Jurkat, Clone E6-1 (cell line): ENCODE measurements around the gene RFX2.
"Not testable (repeated sequence)": the region's sequence is repeated elsewhere in the genome, so short reads cannot be mapped to it uniquely, and the experiment has no call there.

ENCODE experiments used
- DNase-seq: peaks from one replicate; pipeline ENCODE4 v3.0.0-alpha.2; 2011; ENCODE audit warnings: low read depth, low spot score
- H3K4me3 ChIP-seq: 2 replicates; pipeline ENCODE4 v1.5.1; 2011; ENCODE audit warnings: mild to moderate bottlenecking, low read length, control low read depth, moderate library complexity

RFX2 gene

DNA sequence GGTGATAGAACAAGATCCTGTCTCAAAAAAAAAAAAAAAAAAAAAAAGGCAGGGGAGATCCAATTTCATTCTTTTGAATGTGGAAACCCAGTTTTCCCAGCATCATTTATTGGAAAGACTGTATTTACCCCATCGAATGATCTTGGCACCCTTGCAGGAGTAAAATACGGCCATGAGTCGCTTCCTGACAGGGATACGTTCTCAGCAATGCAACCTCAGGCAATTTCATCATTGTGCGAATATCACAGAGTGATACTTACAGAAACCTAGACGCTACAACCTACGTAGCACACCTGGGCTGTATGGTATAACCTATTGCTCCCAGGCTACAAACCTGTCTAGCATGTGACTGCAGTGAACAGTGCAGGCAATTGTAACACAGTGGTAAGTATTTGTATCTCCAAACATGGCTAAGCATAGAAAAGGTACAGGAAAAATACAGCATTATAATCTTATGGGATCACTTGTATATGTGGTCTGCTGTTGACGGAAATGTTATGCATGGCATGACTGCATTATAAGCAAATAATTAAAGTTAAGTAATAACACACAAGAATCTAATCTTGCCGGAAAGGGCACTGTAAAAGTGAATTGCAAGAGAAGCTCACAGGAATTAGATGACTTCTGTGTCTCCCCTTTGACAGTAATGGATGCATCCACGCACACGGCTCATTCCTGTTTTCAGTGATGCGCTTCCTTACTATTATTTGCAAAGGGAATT is 24.1 kb downstream of the RFX2 start:
- no peak for DNase-seq
- H3K4me3 ChIP-seq: no peak overlapping the region

DNA sequence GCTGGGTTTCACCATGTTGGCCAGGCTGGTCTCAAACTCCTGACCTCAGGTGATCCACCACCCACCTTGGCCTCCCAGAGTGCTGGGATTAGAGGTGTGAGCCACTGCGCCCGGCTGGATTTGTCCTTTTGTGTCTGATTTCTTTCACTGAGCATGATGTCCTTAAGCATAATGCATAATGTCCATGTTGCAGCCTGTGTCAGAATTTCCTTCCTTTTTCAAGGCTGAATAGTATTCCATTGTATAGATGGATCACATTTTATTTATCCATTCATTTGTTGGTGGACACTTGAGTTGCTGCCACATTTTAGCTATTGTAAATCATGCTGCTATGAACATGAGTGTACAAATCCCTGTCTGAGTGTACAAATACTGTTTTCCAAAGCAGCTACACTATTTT is 25.5 kb downstream of the RFX2 start:
- DNase-seq: no peak
- no peak overlapping the region for H3K4me3 ChIP-seq

DNA sequence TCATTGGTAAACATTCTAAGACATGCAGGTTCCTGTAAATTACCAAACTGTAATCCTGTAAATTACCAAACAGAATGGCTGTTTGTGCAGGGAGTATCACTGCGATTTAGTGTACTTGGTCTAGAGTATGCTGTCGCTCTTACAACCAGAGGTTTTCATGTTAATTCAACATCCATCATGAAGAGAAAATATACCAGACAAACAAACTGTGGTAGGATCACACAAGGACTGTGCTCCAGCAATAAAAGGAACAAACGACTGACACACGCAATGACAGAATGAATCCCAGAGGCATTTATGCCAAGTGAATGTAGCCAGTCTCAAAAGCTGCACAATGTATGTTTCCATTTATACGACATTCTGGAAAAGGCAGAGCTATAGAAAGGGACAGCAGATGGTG is 31.2 kb downstream of the RFX2 start:
- DNase-seq: no peak
- H3K4me3 ChIP-seq: no peak overlapping the region

DNA sequence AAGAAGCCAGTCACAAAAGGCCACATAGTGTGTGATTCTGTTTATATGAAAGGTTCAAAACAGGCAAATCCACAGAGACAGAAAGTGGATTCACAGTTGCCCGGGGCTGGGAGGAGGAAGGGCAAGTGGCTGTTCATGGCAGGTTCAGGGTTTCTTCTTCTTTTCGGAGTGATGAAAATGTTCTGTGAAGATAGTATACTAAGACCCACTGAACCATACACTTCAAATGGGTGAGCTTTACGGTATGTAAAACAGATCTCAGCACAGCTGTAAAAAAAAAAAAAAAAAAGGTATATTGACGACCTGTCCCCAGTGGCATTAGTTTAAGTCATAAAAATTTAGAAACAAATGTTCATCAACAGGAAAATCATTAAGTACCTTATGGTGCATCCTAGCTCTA is 32.2 kb downstream of the RFX2 start:
- no peak overlapping the region for H3K4me3 ChIP-seq
- DNase-seq: no peak

DNA sequence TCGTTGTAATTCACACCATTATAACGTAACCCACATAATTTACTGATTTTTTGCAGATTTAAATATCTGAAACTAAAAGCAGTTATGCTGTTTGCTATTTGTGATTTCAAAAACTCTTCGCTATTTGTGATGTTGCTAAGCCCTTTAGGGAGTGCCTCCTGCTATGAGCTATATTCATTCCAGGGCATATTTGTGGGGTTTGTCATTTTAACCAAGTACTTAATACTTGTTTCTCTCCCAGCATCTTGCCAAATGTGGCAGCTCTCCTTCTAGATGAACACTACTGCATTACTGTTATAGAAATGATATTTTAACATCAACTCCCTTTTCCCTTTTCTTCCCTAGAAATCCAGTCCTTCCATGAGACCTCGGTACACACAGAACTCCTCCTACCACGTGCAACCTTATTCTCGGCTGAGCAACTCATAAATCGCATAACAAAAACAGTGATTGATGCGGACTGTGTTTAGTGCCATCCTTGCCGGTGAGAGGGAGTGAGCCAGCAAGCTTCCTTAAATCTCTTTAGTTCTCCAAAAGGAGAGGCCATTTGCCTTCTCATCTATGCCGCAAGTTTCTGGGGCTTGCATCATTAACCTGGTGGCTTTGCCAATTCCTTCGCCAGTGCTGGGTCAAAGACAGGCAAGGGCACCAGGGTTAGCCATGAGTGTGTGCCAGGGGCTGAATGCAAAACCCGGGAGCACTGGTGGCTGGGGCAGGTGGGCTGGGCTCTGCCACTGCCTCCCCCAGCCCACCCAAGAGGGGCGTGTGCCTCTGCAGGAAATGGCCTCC is 33.4 kb downstream of the RFX2 start:
- no peak for DNase-seq
- no peak overlapping the region for H3K4me3 ChIP-seq

DNA sequence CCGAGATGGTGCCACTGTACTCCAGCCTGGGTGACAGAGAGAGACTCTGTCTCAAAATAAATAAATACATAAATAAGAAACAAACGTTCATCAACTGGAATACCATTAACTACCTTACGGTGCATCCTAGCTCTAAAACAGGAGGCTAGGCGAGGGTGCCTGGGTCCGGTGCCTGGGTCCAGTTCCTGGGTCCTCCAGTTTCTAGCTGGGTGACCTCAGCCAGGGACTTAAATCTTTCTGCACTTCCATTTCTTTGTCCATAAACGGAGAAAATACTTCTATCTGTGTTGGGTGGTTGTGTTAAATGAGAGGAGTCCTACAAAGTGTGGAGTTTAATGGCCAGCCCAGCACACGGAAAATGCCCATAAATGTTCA is 34.0 kb downstream of the RFX2 start:
- H3K4me3 ChIP-seq: no peak overlapping the region
- DNase-seq: no peak

DNA sequence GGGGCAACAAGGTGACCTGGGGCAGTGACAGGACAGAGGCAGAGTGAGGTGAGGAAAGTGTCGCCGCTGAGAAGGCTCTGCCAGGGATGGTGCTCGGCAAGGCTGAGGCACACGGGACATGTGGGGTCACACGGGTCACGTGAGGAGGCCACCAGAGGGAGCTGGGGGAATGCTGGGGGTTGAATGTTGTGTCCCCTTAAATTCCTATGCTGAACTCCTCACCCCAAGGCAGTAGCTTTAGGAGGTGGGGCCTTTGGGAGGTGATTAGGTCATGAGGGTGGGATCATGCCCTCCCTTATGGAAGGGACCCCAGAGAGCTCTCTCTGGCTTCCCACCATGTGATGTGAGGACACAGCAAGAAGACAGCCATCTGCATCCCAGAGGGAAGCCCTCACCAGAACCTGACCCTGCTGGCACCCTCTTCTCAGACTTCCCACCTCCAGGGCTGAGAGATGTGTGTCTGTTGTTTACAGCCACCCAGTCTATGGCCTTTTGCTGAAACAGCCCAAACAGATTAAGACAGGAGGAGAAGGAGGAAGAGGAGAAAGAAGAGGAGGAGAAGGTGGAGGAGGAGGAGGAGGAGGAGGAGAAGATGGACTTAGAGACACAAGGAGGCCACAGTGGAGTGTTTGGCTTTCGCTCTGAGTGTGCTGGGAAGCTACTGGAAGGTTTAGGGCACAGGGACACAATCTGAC is 35.4 kb downstream of the RFX2 start:
- no peak overlapping the region for H3K4me3 ChIP-seq
- no peak for DNase-seq

DNA sequence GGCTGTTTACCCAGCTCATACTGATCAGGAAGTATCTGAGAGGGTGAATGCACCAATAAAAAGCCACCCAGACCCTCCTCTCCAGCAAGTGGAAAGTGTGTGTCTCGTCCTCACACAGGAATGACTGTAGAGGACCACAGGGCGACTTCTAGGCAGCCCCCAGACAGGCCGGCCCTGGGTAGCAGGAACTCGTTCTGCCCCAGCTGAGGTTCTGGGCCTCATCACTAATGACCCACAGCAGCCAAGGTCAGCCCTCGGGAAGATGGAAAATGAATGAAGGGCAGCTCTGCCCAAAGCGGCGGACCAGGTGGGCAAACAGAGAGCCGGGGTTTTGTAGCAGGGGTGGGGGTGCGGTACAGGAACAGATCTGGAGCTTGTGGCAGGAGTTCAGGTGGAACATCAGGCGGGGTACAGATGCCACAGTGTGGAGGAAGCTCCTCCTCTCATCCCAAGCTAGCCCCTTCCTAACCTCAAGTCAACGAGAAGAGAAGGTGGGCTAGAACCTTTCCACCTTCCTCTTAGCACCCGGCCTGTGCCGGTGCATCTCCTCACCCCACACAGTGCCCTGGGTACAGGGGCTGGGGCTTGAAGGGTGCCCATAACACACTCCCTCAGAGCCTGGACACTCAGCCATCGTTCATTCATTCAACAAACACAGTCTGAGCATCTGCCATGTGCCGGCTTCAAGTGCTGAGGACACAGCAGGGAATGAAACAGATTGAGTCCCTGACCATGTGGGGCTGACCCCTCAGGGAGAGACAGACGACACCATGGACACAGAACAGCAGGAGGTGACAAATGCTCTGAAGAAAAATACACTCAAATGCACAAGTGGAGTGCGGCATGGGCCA is 36.2 kb downstream of the RFX2 start:
- H3K4me3 ChIP-seq: no peak overlapping the region
- no peak for DNase-seq

DNA sequence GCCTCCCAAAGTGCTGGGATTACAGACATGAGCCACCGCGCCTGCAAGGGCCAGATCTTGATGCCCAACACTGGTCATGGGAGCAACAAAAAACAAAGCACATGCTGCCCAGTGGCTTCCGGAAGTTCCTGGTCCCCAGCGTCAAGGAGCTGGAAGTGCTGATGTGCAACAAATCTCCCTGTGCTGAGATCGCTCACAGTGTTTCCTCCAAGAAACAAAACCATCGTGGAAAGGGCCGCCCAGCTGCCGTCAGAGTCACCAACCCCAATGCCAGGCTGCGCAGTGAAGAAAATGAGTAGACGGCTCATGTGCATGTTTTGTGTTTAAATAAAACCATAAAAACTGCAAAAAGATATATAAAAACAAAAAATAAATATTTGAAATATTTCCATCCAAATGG is 37.1 kb downstream of the RFX2 start:
- not testable (repeated sequence) for DNase-seq, H3K4me3 ChIP-seq

DNA sequence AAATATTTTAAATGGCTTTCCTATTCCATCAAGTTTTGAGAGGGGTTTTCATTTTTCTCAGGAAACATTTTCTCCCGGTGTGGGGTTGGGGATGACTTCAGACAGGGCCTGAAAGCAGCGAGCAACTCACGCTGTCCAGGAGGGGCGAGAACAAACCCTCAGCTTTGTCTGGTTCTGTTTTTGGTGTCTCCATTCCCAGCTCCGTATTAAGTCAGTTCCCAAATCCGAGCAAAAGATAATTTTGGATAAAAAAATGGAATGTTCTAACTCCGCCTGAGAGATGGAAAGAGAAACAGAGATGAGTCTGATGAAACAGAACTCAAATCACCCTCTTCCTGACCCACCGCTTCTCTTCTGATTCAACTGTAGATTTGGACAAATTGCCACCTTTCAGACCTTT is 38.4 kb downstream of the RFX2 start:
- DNase-seq: no peak
- H3K4me3 ChIP-seq: no peak overlapping the region

DNA sequence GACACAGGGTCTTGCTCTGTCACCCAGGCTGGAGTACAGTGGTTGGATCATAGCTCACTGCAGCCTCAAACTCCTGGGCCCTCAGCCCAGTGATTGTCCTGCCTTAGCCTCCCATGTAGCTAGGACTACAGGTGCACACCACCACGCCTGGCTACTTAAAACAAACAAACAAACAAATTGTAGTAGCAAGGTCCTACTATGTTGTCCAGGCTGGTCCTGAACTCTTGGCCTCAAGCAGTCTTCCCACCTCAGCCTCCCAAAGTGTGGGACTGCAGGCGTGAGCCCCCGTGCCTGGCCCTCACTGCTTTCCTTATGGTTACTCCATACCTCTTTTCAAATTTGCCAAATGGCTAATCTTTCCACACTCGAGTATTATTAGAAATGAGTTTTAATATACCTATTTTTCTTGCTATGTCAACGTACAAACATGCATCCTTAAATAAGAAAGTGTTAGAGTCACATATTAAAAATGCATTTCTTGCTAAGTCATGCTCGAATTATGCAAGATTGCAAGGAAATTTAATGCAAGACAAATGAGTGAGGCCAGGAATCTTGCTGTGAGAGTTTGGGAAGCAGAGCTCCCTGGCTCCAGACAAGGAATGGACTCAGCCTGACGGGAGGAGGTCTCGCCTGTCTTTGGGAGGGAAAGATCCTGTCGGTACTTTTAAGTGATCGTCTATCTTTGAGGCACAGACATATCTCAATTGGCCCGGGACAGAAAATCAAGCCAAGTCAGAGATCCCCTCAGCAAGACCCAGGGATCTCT is 39.4 kb downstream of the RFX2 start:
- no peak overlapping the region for H3K4me3 ChIP-seq
- DNase-seq: no peak

DNA sequence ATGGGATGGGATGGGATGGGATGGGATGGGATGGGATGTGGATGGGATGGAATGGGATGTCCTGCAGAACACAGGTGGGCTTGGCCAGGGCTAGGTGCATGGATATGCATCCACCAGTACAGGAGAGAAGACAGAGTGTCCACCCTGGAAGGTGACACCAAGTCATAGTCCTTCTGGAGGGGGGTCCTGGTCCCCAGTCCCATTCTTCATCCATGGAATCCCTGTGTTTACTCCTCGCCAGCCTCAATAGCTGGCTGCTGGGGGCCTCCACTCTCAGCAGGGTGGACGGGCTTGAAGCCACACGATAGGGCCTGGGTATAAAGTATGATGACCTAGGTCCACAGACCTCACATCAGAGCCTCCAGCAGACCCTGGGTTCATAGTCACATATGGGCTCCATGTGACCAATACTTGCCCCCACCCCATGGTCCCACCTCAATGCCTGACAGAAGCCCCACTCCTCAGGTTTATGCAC is 40.1 kb downstream of the RFX2 start:
- H3K4me3 ChIP-seq: no peak overlapping the region
- DNase-seq: no peak

DNA sequence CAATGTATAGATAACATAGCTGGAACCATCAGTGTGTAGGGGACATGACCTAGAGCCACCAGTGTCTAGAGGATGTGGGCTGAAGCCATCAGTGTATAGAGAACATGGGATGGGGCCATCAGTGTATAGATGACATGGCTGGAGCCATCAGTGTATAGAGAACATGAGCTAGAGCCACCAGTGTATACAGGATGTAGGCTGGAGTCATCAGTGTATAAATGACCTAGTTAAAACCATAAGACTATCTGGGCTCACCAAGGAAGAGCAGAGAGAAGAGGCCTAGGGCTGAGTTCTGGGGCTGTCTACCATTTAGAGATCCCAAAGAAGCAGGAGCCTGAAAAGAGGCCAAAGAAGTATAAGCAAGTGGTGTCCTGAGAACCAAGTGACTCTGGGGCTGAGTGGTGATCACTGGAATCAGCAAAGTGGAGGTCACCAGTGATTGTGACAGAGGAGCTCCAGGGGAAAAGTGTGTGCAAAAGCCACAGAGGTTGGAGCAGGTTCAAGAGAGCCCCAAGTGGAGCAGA is 41.0 kb downstream of the RFX2 start:
- DNase-seq: no peak
- no peak overlapping the region for H3K4me3 ChIP-seq

DNA sequence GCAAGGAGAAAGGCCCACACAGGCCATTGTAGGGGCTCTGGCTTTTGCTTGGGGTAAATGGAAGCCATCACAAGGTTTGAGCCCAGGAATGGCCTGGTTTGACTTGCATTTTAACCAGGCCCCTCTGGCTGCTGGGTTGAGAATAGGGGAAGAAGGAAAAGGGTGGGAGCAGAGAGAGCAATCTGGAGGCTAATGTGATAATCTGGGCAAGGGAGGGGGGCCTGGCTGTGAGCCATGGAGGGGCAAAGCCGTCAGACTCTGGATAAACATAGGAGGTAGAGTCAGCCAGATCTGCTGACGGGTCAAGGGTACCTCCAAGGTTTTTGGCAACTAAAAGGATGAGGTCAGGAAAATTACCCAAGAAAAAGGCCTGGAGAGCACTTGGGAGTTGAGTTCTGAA is 41.6 kb downstream of the RFX2 start:
- H3K4me3 ChIP-seq: no peak overlapping the region
- no peak for DNase-seq

DNA sequence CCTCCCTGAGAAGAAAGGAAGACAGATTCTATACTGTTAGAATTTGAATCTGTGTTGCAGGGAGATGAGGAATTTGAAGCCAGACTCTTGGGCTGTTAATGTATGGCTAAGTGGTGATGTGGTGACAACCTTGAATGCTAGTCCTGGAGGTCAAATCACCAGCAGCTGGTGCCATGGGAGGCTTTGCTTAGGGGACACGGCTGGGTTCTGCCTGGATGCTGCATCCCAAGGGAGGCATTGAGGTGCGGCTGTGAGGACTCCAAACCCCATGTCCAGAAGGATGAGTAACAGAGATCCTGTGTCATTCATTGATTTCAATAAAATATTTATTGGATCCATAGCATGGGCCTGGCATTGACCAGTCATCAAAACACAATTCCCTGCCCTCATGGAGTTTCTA is 42.3 kb downstream of the RFX2 start:
- no peak overlapping the region for H3K4me3 ChIP-seq
- DNase-seq: no peak

DNA sequence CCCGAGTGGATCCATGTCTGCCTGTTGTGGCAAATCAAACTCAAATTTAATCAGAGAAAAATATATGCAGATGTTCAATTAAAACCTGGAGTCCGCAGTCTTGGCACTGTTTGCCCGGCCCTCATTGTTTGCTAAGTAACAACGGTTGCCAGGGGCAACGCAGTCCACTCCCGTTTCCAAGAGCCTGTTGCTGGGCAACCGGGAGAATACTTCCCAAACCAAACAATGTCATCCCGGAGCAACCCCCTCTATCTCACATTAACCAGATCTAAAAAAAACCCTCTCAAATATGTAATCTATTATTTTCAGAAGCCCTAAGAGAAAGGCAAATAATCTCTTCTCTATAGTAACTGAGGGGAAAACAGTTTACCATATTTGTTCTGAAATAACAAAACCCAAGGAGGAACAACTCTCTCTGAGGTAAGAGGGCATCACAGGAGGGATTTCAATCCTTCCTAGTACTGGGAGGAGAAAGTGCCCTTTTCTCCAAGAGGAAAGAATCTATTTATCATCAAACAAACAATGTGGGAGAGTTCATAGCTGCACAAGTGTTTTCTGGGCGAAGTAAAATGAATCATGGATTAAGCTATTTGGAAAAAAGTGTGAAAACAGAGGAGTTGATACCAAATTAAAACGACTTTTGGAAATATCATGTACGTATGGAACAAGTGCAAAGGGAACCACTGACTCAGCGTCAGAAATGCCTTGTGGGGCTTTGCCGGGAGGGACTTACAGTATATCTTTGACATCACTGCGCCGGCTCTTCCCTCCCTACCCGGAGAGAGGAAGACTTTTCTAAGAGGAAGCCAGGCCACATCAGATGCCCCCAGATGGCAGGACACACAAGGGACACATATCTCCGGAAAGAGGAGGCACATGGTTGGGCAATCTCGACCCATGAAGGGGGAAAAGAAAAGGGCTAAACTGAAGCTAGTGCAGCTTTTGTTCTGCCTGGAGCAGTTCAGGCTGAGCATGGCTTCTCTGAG is 43.3 kb downstream of the RFX2 start:
- DNase-seq: no peak
- no peak overlapping the region for H3K4me3 ChIP-seq

DNA sequence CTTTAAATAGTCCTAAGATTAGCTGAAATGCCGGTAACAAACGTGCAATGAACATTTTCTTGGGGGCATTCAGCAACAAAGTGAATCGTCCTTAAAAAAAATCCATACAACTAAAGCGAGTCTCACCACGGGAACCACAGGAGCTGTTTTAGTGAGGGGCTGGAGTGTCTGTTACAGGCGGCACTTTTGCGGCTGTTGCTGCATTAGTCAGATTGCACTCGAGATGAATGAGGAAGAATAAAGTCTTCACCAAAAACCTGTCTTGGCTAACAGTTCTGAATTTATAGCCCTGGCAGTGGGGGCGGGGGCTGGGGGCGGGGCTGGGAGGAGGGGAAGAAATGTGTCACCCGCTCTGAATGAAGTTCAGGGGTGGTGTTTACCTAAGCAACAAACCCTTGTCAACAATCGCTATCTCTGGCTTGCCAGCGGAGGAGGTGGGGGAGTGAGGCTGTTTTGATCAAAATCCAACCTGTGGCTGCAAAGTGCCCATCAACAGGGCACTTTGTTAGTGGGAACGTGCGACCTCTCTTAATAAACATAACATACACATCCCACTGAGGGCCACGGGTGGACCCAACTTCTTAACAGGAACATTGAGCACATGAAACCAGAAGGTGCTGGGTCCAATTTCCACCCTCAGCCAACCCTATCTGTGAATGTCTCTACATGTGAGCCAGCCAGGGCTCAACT is 44.5 kb downstream of the RFX2 start:
- peak; percentile 20 for DNase-seq
- H3K4me3 ChIP-seq: no peak overlapping the region
